GM11168 (cell line): Measurements from ENCODE around the gene ZNF202.

Experiments
- in situ Hi-C: fragments of 300-500 bp; cut with MboI; formaldehyde crosslinking; loops from one replicate; pipeline ENCODE4 v1.12.0; 2022; ENCODE audit warnings: low sequenced_read_pairs; ENCODE audit not compliant: unreplicated experiment

Gene ZNF202

DNA sequence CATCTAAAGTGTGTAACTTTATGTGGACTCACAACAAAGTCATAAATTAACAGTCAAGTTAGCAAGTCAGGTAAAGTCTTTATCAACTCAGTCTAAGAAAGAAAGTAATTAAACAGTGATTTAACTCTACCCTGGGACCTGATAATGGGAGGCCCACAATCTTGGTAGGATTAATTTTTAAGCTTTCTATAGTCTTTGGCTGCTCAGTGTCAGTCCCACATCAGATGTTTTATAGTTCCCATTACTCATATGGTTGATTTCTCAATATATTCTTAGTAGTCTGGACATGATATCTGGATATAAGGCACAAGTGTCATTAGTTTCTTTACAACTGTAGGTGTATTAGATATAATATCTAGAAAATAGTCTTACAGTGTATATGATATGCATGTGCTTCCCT, 48.5 kb downstream of the ZNF202 start:
- in situ Hi-C loops, result no loop called here

DNA sequence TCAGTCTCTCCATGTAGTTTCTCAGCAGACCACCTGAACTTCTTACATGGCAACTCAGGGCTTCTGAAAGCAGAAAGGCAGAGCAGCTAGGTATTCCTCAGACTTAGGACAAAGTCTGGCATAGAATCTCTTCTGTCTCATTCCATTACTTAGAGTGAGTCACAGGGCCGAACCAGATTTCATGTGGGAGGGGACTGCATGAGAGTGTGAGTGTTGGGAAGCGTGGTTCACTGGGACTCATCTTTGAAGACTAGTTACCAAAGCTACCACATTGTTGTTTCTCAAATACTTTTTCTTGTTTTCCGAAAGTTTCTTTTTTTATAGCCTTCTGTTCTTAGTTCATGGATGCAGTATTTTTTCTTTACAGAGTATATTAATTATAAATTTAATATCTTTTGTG, 51.0 kb downstream of the ZNF202 start:
- in situ Hi-C loops, result no loop called here

DNA sequence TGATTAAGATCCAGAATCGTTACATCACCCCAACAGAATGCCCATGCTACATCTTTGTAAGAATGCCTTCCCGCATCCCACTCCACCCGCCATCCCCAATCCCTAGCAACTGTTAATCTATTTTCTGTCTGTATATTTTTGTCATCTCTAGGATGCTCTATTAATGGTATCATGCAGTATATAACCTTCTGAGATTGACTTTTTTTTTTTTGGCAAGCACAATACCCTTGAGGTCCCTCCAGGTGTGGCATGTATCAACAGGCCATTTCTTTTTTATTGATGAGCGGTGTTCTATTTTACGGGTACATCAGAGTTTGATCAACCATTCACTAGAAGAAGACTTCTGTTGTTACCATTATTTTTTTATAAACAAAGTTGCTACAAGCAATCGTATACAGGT, 56.9 kb downstream of the ZNF202 start:
- in situ Hi-C loops, result no loop called here

- in situ Hi-C loops, result no loop called here
Observed at GRCh38 chr11:123683428-123684170, 57.9 kb downstream of the ZNF202 start.

DNA sequence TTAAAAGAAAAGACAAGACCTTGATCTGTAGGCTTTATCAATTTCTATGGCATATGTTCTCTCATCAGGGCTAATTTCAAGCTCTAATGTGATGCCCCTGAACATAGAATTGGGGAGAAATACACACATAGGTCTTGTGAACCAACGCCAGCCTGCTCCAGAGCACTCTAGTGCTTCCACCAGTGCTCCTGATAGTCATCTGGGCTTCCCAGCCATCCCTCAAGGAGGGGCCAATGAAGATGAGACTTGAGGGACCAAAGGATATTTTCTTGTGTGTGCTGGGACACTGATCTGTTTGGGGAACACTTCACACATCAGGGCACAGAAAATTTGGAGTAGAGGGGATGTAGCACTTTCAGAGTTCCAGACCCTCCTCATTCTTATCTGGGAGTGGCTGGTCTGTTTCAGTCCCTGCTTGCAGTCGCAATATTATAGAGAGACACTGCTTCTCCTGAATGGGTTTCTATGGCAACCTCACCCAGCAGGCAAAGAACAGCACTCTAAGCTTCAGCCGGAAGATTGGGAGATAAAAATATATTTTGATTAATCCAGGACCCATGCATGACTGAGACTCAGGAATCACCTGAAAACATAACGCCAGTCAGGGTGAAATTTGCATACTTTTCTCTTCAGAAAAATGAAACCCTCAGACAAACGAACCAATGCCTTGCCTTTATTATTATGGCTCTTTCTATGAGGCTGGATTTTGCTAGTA, 58.6 kb downstream of the ZNF202 start:
- in situ Hi-C loops, result no loop called here

DNA sequence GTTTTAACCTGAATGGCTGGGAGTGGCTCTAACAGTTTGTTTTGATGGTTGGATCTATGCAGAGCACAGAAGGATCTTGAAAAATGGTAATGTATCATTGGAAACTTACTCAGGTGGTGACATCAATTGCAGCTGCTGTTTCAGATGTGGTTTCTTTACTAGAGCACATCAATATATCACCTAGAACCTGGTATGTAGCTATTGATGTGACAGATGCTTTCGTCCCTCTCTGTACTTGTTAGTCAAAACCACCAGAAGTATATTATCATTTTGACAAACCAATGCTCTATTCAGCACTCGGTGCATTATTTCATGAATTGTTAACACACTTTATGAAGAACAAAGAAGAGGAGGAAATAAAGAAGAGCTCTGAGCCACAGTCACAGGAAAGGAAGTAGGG, 60.4 kb downstream of the ZNF202 start:
- in situ Hi-C loops, result no loop called here

DNA sequence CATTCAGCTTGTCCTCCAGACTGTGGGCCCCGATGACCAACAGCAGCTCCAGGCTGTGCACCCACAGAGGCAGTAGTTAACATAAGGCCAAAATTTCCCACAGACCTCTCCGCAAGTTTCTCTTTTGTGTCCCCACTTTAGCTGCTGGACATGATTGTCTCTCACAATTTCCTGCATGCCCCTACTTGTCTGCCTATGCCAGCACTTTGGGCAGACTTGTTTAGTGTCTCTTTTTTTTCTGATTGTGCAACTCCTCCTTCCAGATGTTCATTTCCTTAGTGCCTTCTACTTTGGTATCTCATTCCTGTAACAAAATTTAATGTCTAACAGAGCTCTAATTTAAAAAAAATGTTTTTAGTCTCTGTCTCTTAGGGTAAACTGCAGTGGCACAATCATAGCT, 63.2 kb downstream of the ZNF202 start:
- in situ Hi-C loops, result no loop called here

- in situ Hi-C loops, result no loop called here
Observed at GRCh38 chr11:123677510-123677909, 64.0 kb downstream of the ZNF202 start.

DNA sequence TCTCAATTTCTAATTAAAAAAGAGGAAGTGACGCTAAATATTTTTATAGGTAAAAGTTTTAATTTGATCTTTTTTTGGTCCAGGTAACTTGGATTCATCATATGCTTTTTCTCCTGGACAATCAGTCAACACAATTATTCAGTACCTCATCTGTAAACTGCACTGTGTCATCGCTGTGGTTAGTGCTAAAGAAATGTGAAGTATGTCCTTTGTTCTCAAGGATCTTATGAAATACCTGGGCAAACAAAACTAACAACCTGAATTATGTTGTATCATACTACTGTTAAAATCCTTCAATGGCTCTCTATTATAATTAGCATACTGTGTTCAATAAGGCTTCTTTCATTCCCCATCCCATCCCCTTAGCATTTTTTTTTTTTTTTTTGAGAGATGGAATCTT, 67.2 kb downstream of the ZNF202 start:
- in situ Hi-C loops, result no loop called here
